ENCODE measurements around the gene PDE4C. TPM values are rescaled to one million over a fixed set of nuclear protein-coding genes. Genes with fewer than 3 reads are reported as not detected.

Gene PDE4C
- total RNA-seq, 1 donor from 2014 or later: 0.85 TPM

- H3K9me3 Mint-ChIP-seq (ENCODE audit: unreplicated experiment): no peaks in the 10 kb centered on the region
- no peak for TF ChIP-seq CTCF (IDR thresholded peaks at IDR 0.05; ENCODE audit: unreplicated experiment)
- no peak overlapping the region for H3K27ac Mint-ChIP-seq (ENCODE audit: unreplicated experiment)
- no peaks in the 10 kb centered on the region for H3K4me1 Mint-ChIP-seq (ENCODE audit: unreplicated experiment)
- peaks cover 11% of the 10 kb centered on the region for H3K27me3 Mint-ChIP-seq (ENCODE audit: unreplicated experiment)
- peaks cover under 1% of the 10 kb centered on the region for H3K36me3 Mint-ChIP-seq (ENCODE audit: low read depth, unreplicated experiment)
- no peak overlapping the region for H3K4me3 Mint-ChIP-seq (ENCODE audit: unreplicated experiment)
- no peak for DNase-seq (ENCODE audit: low spot score)
Measured at GRCh38 chr19:18271433-18271841, 45.2 kb upstream of the PDE4C start.

- Mint-ChIP-seq H3K27ac (ENCODE audit: unreplicated experiment) (no peak overlapping the region), H3K36me3 (ENCODE audit: low read depth, unreplicated experiment) (peaks cover 6% of the 10 kb centered on the region), H3K9me3 (ENCODE audit: unreplicated experiment) (no peaks in the 10 kb centered on the region), H3K4me1 (ENCODE audit: unreplicated experiment) (no peaks in the 10 kb centered on the region), H3K4me3 (ENCODE audit: unreplicated experiment) (no peak overlapping the region), H3K27me3 (ENCODE audit: unreplicated experiment) (peaks cover 20% of the 10 kb centered on the region)
- no peak for DNase-seq (ENCODE audit: low spot score)
- TF ChIP-seq CTCF (IDR thresholded peaks at IDR 0.05; ENCODE audit: unreplicated experiment): no peak
Measured at GRCh38 chr19:18270326-18270725, 44.1 kb upstream of the PDE4C start.

GRCh38 chr19:18269070-18269723, 43.0 kb upstream of the PDE4C start:
- DNase-seq (ENCODE audit: low spot score): no peak
- H3K36me3 Mint-ChIP-seq (ENCODE audit: low read depth, unreplicated experiment): peaks cover 6% of the 10 kb centered on the region

GRCh38 chr19:18266771-18267686, 40.8 kb upstream of the PDE4C start:
- Mint-ChIP-seq H3K4me1 (ENCODE audit: unreplicated experiment) (no peaks in the 10 kb centered on the region), H3K27ac (ENCODE audit: unreplicated experiment) (no peak overlapping the region), H3K36me3 (ENCODE audit: low read depth, unreplicated experiment) (peaks cover 6% of the 10 kb centered on the region), H3K27me3 (ENCODE audit: unreplicated experiment) (peaks cover 23% of the 10 kb centered on the region), H3K4me3 (ENCODE audit: unreplicated experiment) (no peak overlapping the region), H3K9me3 (ENCODE audit: unreplicated experiment) (no peaks in the 10 kb centered on the region)
- no peak for DNase-seq (ENCODE audit: low spot score)
- TF ChIP-seq CTCF (IDR thresholded peaks at IDR 0.05; ENCODE audit: unreplicated experiment): no peak

More at GRCh38 chr19:18269070-18269723, 43.0 kb upstream of the PDE4C start:
- no peak overlapping the region for H3K27ac Mint-ChIP-seq (ENCODE audit: unreplicated experiment)
- H3K4me3 Mint-ChIP-seq (ENCODE audit: unreplicated experiment): no peak overlapping the region
- H3K4me1 Mint-ChIP-seq (ENCODE audit: unreplicated experiment): no peaks in the 10 kb centered on the region
- peaks cover 22% of the 10 kb centered on the region for H3K27me3 Mint-ChIP-seq (ENCODE audit: unreplicated experiment)
- H3K9me3 Mint-ChIP-seq (ENCODE audit: unreplicated experiment): no peaks in the 10 kb centered on the region
- no peak for TF ChIP-seq CTCF (IDR thresholded peaks at IDR 0.05; ENCODE audit: unreplicated experiment)

GRCh38 chr19:18265582-18265981, 39.3 kb upstream of the PDE4C start:
- peaks cover 28% of the 10 kb centered on the region for H3K27me3 Mint-ChIP-seq (ENCODE audit: unreplicated experiment)
- no peaks in the 10 kb centered on the region for H3K4me1 Mint-ChIP-seq (ENCODE audit: unreplicated experiment)
- no peak overlapping the region for H3K27ac Mint-ChIP-seq (ENCODE audit: unreplicated experiment)
- no peaks in the 10 kb centered on the region for H3K9me3 Mint-ChIP-seq (ENCODE audit: unreplicated experiment)
- H3K4me3 Mint-ChIP-seq (ENCODE audit: unreplicated experiment): peak overlapping the region; percentile 63
- no peak for TF ChIP-seq CTCF (IDR thresholded peaks at IDR 0.05; ENCODE audit: unreplicated experiment)
- peaks cover 6% of the 10 kb centered on the region for H3K36me3 Mint-ChIP-seq (ENCODE audit: low read depth, unreplicated experiment)
- DNase-seq (ENCODE audit: low spot score): no peak
